Liver (tissue), 3 donors: ENCODE data around the gene MIXL1.

Source experiments
- CTCF ChIP-seq: fragments of 150-350 bp; IDR thresholded peaks from 2 replicates; pipeline ENCODE4 v1.5.1; 2017; ENCODE audit warnings: improper control_type of control experiment, low read depth, low read length; ENCODE audit not compliant: missing input control
- GABPA ChIP-seq, 2 donors: IDR thresholded peaks in 1 of 2; conservative IDR thresholded peaks in 1 of 2; 2 replicates each; pipeline ENCODE4 v1.6.1; 2016; ENCODE audit warnings: antibody characterized with exemption in 2 of 2, mild to moderate bottlenecking in 1 of 2, moderate library complexity in 1 of 2
- MAX ChIP-seq: IDR thresholded peaks from 2 replicates; pipeline ENCODE4 v1.6.1; 2016; ENCODE audit warnings: antibody characterized with exemption
- donor health status: healthy.
- donor health status: healthy.

- TF ChIP-seq MAX (no peak), CTCF (no peak), GABPA (IDR thresholded peaks at IDR 0.05 in 1 of 2, conservative IDR thresholded peaks at IDR 0.05 in 1 of 2) (no peak)
These were observed 8.2 kb upstream of the MIXL1 start for GRCh38 chr1:226215239-226215638.
